ENCODE measurements around the gene UCKL1.
"Not testable (repeated sequence)": the region's sequence is repeated elsewhere in the genome, so short reads cannot be mapped to it uniquely, and the experiment has no call there.

UCKL1 gene

GRCh38 chr20:63972312-63973159, 16.3 kb upstream of the UCKL1 start:
- DNase-seq = no peak

GRCh38 chr20:63971960-63972311, 15.7 kb upstream of the UCKL1 start:
- not testable (repeated sequence) for DNase-seq

- DNase-seq = no peak
These were observed 14.7 kb upstream of the UCKL1 start for GRCh38 chr20:63970714-63971431.

GRCh38 chr20:63969838-63970713, 13.9 kb upstream of the UCKL1 start, which contains the start of gene ZNF512B:
ZNF512B (minus strand) TSS chr20:63969930; CDS start chr20:63967950, 1,980 bp downstream.
- peak; percentile 26 for DNase-seq

- DNase-seq = no peak
These were observed 12.9 kb upstream of the UCKL1 start for GRCh38 chr20:63968928-63969760.

- DNase-seq = no peak
These were observed 12.1 kb upstream of the UCKL1 start for GRCh38 chr20:63968136-63968927.

GRCh38 chr20:63967330-63968135, 11.3 kb upstream of the UCKL1 start:
- no peak for DNase-seq

- DNase-seq = no peak
These were observed 10.7 kb upstream of the UCKL1 start for GRCh38 chr20:63966944-63967322.

GRCh38 chr20:63966172-63966943, 10.1 kb upstream of the UCKL1 start:
- DNase-seq = no peak

- DNase-seq = no peak
These were observed 8.2 kb upstream of the UCKL1 start for GRCh38 chr20:63964412-63964811.

GRCh38 chr20:63963784-63964301, 7.6 kb upstream of the UCKL1 start:
- no peak for DNase-seq

GRCh38 chr20:63963348-63963741, 7.1 kb upstream of the UCKL1 start:
- DNase-seq = no peak

GRCh38 chr20:63962426-63963347, 6.5 kb upstream of the UCKL1 start:
- no peak for DNase-seq

- no peak for DNase-seq
These were observed 5.6 kb upstream of the UCKL1 start for GRCh38 chr20:63961664-63962425.

- DNase-seq = not testable (repeated sequence)
These were observed 4.7 kb upstream of the UCKL1 start for GRCh38 chr20:63960654-63961621.

- DNase-seq = no peak
These were observed 3.5 kb upstream of the UCKL1 start for GRCh38 chr20:63959699-63960075.

Data from NCI-H1694 (cell line).